ENCODE measurements around the gene WRAP73.
"Not testable (repeated sequence)": the region's sequence is repeated elsewhere in the genome, so short reads cannot be mapped to it uniquely, and the experiment has no call there.

WRAP73 gene

GRCh38 chr1:3584915-3585314 lies 65.0 kb downstream of the WRAP73 start:
- H3K4me3 ChIP-seq (ENCODE audit: low read length) = no peak overlapping the region
- no peak for DNase-seq (ENCODE audit: low read depth)
- no peak for TF ChIP-seq CTCF (conservative IDR thresholded peaks at IDR 0.05; ENCODE audit: low read length)

- not testable (repeated sequence) for H3K4me3 ChIP-seq (ENCODE audit: low read length); DNase-seq (ENCODE audit: low read depth)
These were observed 66.2 kb downstream of the WRAP73 start for GRCh38 chr1:3583751-3584150.

GRCh38 chr1:3581296-3582036 lies 68.4 kb downstream of the WRAP73 start:
- H3K4me3 ChIP-seq (ENCODE audit: low read length) = no peak overlapping the region
- no peak for TF ChIP-seq CTCF (conservative IDR thresholded peaks at IDR 0.05; ENCODE audit: low read length)
- no peak for DNase-seq (ENCODE audit: low read depth)
